GM19463 (cell line): ENCODE results near the gene EPHB3.

ENCODE experiments used
- ATAC-seq: cut with Tn5 transposase; IDR thresholded peaks from one replicate; pipeline ENCODE4 v1.9.1; 2021; ENCODE audit warnings: mild to moderate bottlenecking, moderate library complexity; ENCODE audit not compliant: unreplicated experiment

Gene EPHB3

DNA sequence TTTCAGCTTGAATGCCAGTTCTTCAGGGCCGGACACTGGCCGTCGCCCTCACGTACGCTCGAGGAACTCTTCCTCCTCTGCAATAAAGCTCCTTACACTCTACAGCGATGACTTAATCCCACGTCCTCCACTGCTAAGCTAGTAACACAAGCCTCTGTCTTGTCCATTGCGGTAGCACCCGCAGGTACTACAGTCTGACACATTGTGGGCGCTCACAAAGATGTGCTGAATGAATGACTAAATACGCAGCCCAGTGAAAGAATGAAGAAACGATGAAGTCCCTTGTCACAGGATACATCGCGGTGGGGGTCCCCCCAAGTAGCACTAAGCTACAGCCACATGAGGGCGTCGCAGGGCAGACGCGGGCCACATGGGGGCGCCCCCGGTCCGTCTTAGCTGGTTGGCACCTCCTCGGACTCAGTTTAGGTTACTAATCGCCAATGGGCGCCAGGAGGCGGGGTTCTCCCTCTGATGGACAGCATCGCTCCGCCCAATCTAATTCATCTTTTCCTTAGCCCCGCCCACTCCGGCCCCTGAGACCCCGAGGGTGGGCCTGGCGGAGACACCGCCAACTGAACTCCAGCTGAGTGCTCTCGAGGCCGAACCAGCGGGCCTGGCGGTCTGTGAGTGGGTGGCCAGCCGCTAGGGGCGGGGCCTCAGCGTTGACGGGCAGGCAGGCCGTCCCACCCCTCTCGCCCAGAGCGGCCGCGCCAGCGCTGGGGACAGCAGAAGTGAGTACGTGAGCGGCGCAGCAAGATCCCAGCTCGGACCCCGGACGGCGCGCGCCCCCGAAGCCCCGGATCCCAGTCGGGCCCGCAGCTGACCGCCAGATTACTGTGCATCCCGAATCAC, at the start of gene EPHB3:
TSS of gene EPHB3 (plus strand) at position 725 of the 852 bp plus-strand sequence. CDS start 451 bp downstream, outside the sequence.
- peak; percentile 87 for ATAC-seq

DNA sequence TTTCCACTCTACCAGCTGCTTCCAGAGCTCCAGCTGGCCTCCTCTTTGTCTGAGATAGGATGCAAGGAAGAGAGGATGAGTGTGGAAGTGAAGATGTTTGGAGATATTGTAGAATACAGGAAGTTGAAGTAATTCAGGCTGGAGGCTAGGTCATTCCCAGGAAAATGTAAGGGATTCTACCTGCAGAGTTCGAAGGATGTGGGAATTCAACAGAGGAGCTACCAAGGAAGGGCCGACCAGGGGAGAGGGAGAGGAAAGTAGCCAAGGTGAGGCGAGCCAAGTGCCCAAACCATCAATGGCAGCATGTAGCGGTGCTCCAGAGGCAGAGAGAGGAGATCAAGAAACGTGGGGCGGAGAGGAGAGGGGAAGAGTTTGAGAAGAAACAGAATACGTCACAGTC, 49.0 kb upstream of the EPHB3 start:
- no peak for ATAC-seq

DNA sequence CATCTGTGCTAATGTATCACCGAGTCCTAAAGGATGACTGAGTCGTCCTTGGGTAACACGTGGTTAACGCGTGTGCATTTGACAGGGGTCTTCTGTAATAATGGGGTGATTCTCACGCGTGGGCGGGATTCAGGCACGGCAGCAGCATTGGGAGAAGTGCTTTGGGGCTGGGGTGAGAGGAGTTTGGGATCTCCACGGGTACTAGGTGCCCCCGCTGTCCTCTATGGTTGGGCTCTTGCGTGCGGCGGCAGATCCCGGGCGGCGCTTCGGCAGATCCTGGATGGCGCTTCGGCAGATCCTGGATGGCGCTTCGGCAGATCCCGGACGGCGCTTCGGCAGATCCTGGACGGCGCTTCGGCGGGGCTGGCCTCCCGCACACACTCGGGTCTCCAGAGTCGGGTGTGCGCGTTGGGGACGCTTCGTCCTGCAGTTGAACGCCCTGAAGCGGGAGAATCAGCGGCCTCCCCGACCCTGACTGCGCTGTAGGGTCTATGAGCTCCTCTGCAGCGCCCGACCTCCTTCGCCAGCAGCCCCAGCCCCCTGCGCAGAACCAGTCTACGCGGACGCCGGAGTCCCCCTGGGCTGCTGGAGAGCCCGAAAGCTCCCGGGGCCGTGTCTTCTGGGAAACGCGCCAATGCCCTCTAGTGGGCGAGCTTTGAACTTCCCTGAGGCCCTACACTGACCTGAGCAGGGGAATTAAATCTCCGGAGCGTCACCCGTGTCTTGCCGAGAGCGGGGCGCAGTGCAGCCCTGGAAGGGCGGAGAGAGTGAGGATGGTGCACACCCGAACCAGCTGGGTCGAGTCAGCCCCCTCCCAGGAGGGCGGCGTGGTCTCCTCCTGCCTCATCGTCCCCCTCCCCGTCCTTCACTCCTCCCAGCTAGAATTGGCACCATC, 48.1 kb upstream of the EPHB3 start:
- peak; percentile 92 for ATAC-seq

DNA sequence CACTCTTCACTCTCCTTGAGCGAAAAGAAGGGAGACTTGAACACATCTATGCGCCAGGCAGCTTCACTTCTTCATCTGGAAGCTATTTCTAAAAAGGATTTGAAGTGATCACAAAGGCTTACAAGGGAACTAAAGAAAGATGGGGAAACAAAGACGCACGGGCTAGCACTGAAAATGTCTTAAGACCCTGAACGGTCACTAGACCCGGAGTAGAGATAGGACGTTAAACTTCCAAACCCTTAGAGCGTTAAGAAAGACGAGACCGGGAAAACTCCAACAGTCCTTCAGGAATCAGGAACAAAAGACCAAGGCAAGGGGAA, 47.5 kb upstream of the EPHB3 start:
- ATAC-seq, result no peak

DNA sequence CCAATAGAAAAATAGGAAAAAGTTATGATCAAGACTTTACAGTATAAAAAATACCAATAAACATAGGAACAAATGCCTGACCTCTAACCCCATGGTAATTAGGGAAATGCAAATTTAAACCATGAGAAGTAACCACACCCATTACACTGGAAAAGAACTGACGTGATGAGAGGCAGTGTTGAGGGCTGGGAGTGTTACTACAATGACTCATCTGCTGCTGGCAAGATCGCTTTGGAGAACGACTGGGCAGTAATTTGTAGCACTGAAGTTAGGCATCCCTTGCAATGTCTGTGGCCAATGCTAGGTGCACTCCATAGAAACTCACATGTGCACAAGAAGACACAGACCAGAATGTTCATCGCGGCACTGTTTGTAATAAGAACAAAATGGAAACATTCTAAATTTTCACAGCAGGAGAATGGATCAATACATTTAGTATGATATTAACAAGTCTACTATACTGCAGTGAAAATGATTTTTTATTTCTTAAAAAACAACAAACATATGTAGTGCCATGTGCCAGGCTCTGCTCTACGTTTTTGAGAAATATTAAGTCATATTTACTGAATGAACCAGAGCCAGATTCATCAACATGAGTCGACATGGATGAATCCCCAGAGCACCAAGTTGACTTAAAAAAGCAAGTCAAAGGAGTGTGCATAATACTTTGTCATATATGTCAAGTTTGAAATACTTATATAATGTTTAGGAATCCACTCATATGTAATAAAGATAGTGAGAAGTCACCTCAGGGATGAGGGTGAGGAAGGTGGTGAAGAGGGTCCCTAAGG, 37.6 kb upstream of the EPHB3 start:
- ATAC-seq, result no peak

DNA sequence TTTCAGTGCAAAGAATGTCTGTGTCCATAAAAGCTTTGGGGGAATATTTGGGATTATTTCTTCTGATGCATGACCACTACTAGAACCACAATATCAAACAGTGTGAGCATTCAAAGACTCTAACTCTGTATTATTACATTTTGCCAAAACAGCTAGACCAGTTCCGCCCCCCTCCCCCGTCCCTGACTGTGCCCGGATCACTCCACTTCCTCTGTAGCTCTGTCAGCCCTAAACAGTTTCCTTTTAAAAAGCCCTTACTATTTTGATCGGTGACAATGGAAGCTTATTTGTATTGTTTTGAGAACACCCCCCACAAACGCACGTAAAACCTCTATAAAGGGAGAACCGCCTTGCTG, 36.6 kb upstream of the EPHB3 start:
- ATAC-seq, result no peak

DNA sequence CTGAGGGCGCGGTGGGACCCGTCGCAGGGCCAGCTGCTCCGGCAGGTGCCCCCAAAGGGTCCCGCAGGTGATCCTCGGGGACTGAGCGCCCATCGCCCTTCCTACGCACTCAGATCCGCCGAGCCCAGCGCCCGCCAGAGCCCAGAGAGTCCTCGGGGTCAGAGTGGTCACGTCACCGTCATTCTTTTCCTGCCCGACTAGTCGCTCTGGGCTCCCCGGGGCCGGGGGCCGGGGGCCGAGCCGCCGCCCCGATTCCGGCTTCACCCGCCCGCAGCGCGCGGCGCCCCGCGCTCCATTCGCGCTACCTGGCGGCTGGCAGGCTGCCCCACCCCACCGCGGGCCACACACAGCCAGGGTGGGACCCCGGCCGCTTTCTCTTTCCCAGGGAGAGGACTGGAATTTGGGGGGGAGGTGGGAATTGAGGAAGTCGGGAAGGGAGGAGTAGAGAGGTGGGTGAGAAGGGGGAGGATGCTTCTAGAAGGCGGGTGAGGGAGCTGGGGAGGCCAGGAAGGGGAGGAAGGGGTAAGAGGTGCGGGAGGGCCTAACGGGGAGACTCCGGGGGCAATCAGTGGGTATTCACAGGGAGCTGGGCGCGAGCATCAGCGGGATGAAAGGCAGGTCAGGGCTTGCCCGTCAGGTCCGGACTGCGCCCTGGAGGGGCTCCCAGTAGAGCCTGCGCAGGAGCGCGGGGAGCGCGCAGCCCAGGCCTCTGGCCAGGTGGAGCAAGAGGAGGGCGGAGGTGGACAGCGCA, 36.1 kb upstream of the EPHB3 start:
- ATAC-seq, result no peak

GRCh38 chr3:184526088-184526433, 35.5 kb upstream of the EPHB3 start:
- no peak for ATAC-seq

- no peak for ATAC-seq
Measured at GRCh38 chr3:184531626-184532280, 29.8 kb upstream of the EPHB3 start.

DNA sequence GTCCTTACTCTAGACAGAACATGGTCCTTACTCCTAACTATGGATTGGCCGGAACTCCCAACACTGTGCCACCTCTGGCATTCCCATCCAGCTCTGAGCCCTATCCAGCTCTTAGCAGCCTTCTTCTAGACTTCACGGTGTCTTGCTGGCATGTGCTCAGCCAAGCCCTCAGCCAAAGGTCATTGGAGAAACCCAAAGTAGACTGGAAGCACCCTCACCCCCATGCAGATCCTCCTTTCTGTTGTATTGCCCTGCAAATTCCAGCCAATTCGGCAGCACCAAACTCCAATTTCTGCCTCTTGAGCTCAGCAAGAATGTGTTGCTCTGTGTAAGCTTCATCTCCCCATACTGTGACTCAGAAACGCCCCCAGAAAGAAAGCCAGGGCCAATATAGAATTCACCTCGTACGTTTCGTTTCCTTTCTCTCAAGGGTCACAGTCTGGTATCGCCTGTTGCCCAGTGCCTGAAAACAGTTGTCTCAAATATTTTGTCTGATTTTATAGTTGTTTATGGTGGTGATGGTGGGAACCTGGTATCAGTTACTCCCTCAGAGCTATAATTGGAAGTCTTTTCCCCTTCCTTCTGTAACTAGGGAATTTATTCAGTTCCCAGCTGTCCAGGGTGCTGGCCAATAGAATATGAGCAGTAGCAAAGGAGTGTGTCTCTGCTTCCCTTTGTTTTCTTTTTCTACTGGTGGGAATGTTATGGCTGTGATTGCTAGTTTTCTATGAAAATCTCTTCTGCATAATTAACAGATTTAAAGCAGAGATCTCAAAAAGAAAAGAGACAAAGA, 28.4 kb upstream of the EPHB3 start:
- no peak for ATAC-seq

GRCh38 chr3:184537885-184538665, 23.5 kb upstream of the EPHB3 start:
- ATAC-seq, result no peak

DNA sequence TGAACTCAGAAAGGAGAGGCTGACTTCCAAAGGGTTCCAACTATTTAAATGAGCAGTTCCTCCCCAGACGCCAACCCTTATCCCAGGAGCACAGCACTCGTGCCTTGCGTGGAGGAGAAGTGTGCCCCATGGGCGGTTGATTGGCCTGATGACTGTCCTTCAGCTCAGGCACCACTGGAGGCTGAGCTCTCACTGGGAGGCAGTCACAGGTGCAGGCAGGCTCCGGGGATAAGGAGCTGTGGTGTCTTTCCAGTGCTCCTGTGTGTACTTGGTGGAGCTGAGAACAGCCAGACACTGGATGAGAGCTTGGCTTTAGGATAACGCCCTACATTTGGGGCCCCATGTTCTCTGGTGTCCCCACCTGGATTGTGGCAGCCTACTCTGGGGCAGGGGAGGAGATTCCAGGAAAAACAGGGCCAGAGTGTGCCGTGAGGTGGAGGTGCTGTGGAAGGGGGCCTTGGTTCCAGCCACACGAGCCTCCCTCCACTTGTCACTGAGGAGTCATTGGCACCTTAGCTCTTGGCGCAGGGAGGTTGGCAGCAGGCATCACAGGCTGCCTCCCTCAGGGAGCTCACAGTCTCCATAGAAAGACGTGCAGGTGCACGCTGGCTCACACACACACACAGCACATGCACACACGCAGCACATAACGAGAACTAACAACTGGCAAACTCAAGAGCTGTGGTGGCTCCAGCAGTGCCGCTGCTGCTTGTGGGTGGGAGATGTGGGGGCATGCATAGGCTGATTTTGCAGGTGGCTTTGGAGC, 22.7 kb upstream of the EPHB3 start:
- ATAC-seq, result no peak

GRCh38 chr3:184539801-184540435, 21.7 kb upstream of the EPHB3 start:
- no peak for ATAC-seq

- no peak for ATAC-seq
Measured at GRCh38 chr3:184540777-184541681, 20.6 kb upstream of the EPHB3 start.

GRCh38 chr3:184541886-184542562, 19.6 kb upstream of the EPHB3 start:
- ATAC-seq, result no peak

DNA sequence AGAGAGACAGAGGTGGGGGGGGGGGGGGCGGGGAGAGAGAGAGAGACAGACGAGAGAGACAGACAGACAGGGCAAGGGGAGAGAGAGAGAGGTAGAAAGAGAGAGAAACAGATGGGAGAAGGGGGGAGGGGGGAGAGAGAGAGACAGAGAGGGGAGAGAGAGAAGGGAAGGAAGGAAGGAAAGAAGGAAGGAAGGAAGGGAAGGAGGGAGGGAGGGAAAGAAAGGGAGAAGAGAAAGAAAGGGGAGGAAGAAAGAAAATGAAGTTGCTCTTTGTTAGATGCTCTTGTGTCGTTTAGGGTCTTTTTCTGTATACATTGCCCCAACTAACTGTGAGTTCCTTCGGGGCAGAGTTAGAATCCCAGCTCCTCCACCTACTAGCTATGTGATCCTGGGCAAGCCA, 19.0 kb upstream of the EPHB3 start:
- no peak for ATAC-seq
